ENCODE results near the gene PRR16. TPM values are rescaled to one million over a fixed set of nuclear protein-coding genes. Genes with fewer than 3 reads are reported as not detected.

PRR16 gene
- total and polyA plus RNA-seq, 2 of the 13 experiments (the other 11 are each of a cell fraction or from before 2014, with no cell fraction given): not detected

GRCh38 chr5:120638449-120638848 is 174.3 kb downstream of the PRR16 start:
- Histone ChIP-seq H3K4me2 (ENCODE audit: low read depth, low read length) (no peak overlapping the region), H3K27me3 (ENCODE audit: control insufficient read depth in 1 of 2, insufficient read depth in 2 of 2, low read length in 2 of 2) (no peaks in the 10 kb centered on the region), H3K36me3 (replicated peaks in 1 of 2; ENCODE audit: control insufficient read depth in 1 of 2, insufficient read depth in 2 of 2, low read length in 2 of 2) (no peaks in the 10 kb centered on the region), H3K27ac (ENCODE audit: extremely low read length, insufficient read depth, low read length) (no peak overlapping the region), H3K4me1 (ENCODE audit: insufficient read depth, low read length) (no peaks in the 10 kb centered on the region), H2AFZ (ENCODE audit: low read length) (no peak overlapping the region), H3K9ac (ENCODE audit: insufficient read depth, low read depth, low read length) (no peak overlapping the region), H4K20me1 (ENCODE audit: insufficient read depth, low read length) (no peaks in the 10 kb centered on the region), H3K79me2 (ENCODE audit: insufficient read depth, low read length) (no peaks in the 10 kb centered on the region), H3K9me3 (ENCODE audit: low read length) (no peaks in the 10 kb centered on the region), H3K4me3 (replicated peaks in 1 of 3; ENCODE audit: insufficient read depth in 1 of 3, low read depth in 2 of 3, low read length in 3 of 3) (no peak overlapping the region)
- BruUV-seq (replicated peaks): no TSS peak
- POLR2A ChIA-PET: no interaction called here
- FAIRE-seq (no peak), ATAC-seq (no peak), DNase-seq (ENCODE audit: low spot score) (no peak)
- no peak for TF ChIP-seq TCF7L2 (IDR thresholded peaks at IDR 0.05; ENCODE audit: low read depth, low read length)
- no peak for TF ChIP-seq ZNF772 (CRISPR knock-in tag; IDR thresholded peaks at IDR 0.05)
- no peak for TF ChIP-seq HNRNPUL1 (IDR thresholded peaks at IDR 0.05; ENCODE audit: low read depth, low read length)
- TF ChIP-seq RNF2 (conservative IDR thresholded peaks at IDR 0.05; ENCODE audit: low read depth): no peak
- TF ChIP-seq ZNF441 (CRISPR knock-in tag; IDR thresholded peaks at IDR 0.05; ENCODE audit: borderline replicate concordance): no peak
- no peak for TF ChIP-seq ZBTB7B (CRISPR knock-in tag; IDR thresholded peaks at IDR 0.05)
- TF ChIP-seq RBM39 (IDR thresholded peaks at IDR 0.05; ENCODE audit: low read depth, low read length, poor library complexity, severe bottlenecking): no peak
- TF ChIP-seq ZNF430 (CRISPR knock-in tag; IDR thresholded peaks at IDR 0.05): no peak
- TF ChIP-seq HNF1A (IDR thresholded peaks at IDR 0.05; ENCODE audit: low read depth): no peak
- TF ChIP-seq HNF1A (CRISPR knock-in tag; IDR thresholded peaks at IDR 0.05; ENCODE audit: borderline replicate concordance): no peak
- TF ChIP-seq THYN1 (CRISPR knock-in tag; IDR thresholded peaks at IDR 0.05; ENCODE audit: borderline replicate concordance, low read depth): no peak
- TF ChIP-seq ZFP62 (CRISPR knock-in tag; IDR thresholded peaks at IDR 0.05): no peak
- TF ChIP-seq NR1H2 (CRISPR knock-in tag; IDR thresholded peaks at IDR 0.05; ENCODE audit: borderline replicate concordance, low read depth): no peak
- TF ChIP-seq ZNF724P (CRISPR knock-in tag; IDR thresholded peaks at IDR 0.05; ENCODE audit: borderline replicate concordance): no peak
- TF ChIP-seq ZNF362 (CRISPR knock-in tag; IDR thresholded peaks at IDR 0.05; ENCODE audit: borderline replicate concordance): no peak
- no peak for TF ChIP-seq PPARG (CRISPR knock-in tag; conservative IDR thresholded peaks at IDR 0.05)
- TF ChIP-seq ZNF691 (CRISPR knock-in tag; IDR thresholded peaks at IDR 0.05; ENCODE audit: borderline replicate concordance, low read depth): no peak
- intact Hi-C loops (cut with micrococcal nuclease; ENCODE audit: unreplicated experiment): no loop called here
- in situ Hi-C loops (cut with HindIII; ENCODE audit: extremely low pct_ligation_motif_present, low pct_unique_long_range_greater_than_20kb): no loop called here
- WGBS (ENCODE audit: low lambda C conversion rate): 1% methylated on average over 3 of the region's 3 CpGs
- CTCF ChIA-PET (ENCODE audit: low intra/inter-chr PET ratio, low total read pairs): no interaction called here
